T47D (cell line): ENCODE measurements around the gene ZNF774.
"Not testable (repeated sequence)": the region's sequence is repeated elsewhere in the genome, so short reads cannot be mapped to it uniquely, and the experiment has no call there.

Experiments
- DNase-seq, 2 experiments: peaks; one replicate each; pipeline versions ENCODE4 v3.0.0 to v3.0.0-alpha.2; 2011 to 2012; ENCODE audit warnings: low read depth in 1 of 2, low spot score in 1 of 2
- JUND ChIP-seq: IDR thresholded peaks from 2 replicates; pipeline ENCODE4 v1.6.1; 2012; ENCODE audit warnings: low read depth
- in situ Hi-C: cut with HindIII; loops from 2 replicates; pipeline ENCODE4 v1.10.0; 2016; ENCODE audit warnings: low sequenced_read_pairs, low pct_unique_long_range_greater_than_20kb

The ZNF774 gene

DNA sequence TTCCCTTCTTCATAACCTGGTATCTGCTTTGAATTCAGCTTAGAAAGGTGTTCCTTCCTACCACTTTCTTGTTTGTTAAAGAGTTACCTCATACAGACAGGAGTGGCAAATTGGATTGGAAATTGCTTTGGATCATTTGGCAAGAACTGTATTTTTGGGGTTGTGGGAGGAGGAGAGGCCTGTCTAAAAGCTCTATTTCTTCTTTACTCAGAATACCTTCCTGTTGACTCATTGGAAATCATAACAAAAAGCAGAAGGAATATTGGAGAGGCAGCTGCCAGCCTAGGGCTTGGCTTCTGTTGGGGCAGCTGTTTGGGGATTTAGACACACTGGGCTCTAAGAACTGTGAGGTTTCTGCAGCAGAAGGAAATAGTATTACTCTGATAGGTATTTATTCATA, 50.1 kb downstream of the ZNF774 start:
- TF ChIP-seq JUND: no peak
- in situ Hi-C loops: no loop called here
- DNase-seq: peak in 1 of 2 experiments; percentile 10

GRCh38 chr15:90402767-90403166, 50.7 kb downstream of the ZNF774 start:
- in situ Hi-C loops: no loop called here
- no peak for DNase-seq
- TF ChIP-seq JUND: no peak

DNA sequence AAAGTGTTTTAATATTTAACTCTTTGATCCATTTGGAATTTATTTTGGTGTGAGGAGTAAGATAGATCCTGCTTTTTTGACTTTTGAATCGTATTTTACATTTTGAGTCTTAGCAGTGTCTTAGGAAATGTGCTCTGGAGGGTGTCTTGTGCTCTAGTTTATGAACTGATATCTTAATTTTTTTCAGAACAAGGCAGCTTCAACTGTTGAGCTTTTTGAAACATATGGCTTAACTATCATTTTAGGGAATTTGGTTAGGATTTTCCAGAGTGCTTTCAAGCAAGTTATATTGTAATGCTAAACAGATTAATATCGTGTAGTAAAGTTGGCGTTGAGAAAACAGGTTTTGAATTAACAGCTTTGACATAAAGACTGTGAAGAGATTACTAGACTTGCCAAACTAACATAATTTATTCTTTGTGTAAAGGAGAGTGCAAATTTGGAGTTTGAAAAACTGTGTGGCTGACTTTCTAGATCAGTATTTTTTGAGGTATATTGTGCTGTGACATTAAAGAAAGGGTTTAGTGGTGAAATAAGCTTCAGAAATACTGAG, 53.0 kb downstream of the ZNF774 start:
- no peak for DNase-seq
- in situ Hi-C loops: no loop called here
- no peak for TF ChIP-seq JUND

DNA sequence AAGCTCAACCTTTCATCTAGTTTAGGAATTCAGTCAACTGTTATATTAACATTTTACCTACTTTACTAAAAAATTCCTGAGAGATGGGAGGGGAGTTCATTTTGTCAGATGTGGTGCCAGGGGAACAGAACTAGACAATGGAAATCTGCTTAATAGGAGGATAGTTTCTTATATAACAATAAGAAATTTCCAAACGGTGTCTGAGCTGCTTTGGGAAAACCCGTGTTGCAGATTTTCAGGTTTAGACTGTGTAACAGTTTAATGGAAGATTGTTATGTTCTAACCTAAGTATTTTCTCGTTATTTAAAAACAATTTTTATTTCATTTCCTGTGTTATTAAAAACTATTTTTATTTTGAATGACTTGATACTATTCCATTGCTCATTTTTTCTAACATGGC, 55.3 kb downstream of the ZNF774 start:
- DNase-seq: no peak
- in situ Hi-C loops: no loop called here
- TF ChIP-seq JUND: no peak

- DNase-seq: no peak
- no peak for TF ChIP-seq JUND
- in situ Hi-C loops: no loop called here
Observed at GRCh38 chr15:90407871-90408317, 55.8 kb downstream of the ZNF774 start.

DNA sequence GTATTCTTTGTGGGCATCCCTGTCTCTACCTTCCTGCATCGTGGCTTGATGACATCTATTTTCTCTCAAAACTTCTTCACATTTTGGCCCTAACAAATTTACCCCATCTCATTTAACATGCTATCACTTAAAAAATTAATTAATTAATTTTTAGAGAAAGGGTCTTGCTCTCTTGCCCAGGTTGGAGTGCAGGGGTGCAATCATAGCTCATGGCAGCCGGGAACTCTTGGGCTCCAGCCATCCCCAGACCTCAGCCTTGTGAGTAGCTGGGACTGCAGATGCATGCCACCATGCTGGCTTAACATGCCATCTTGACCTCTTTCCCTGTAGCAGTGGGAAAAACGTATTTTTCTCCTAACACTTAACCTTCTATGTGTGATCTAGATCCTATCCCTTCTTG, 56.6 kb downstream of the ZNF774 start:
- in situ Hi-C loops: no loop called here
- TF ChIP-seq JUND: no peak
- DNase-seq: no peak

GRCh38 chr15:90409587-90409986, 57.5 kb downstream of the ZNF774 start:
- in situ Hi-C loops, DNase-seq: not testable (repeated sequence)

- DNase-seq, in situ Hi-C loops: not testable (repeated sequence)
Observed at GRCh38 chr15:90410316-90410715, 58.2 kb downstream of the ZNF774 start.

- in situ Hi-C loops: no loop called here
- TF ChIP-seq JUND: no peak
- no peak for DNase-seq
Observed at GRCh38 chr15:90411176-90411575, 59.1 kb downstream of the ZNF774 start.
